Esophagus squamous epithelium (tissue), 5 donors: ENCODE data around the gene MEIKIN. TPM values are rescaled to one million over a fixed set of nuclear protein-coding genes. Genes with fewer than 3 reads are reported as not detected.

Source experiments
- DNase-seq: peaks from one replicate; lab custom pipeline; 2025; lab: John Stamatoyannopoulos, UW
- H3K27ac ChIP-seq, 4 donors: fragments of 200-600 bp; sonication (generic); one replicate each; pipeline ENCODE4 v1.5.1; 2016 to 2019; ENCODE audit warnings: mild to moderate bottlenecking in 1 of 4
- H3K27me3 ChIP-seq, 4 donors: fragments of 200-600 bp; sonication (generic); 1 replicate in 3 of 4; 2 replicates in 1 of 4; pipeline versions ENCODE4 v1.5.1 to v1.6.0; 2017 to 2021; ENCODE audit warnings: antibody characterized with exemption in 1 of 4
- H3K36me3 ChIP-seq, 3 donors: fragments of 200-600 bp; sonication (generic); one replicate each; pipeline ENCODE4 v1.5.1; 2016 to 2019
- H3K4me1 ChIP-seq, 3 donors: fragments of 200-600 bp; sonication (generic); one replicate each; pipeline ENCODE4 v1.5.1; 2017 to 2019
- H3K4me3 ChIP-seq, 4 donors: fragments of 200-600 bp; sonication (generic); 1 replicate in 3 of 4; 2 replicates in 1 of 4; pipeline ENCODE4 v1.5.1; 2016 to 2019; ENCODE audit warnings: mild to moderate bottlenecking in 2 of 4, moderate library complexity in 1 of 4
- H3K9me3 ChIP-seq, 3 donors: fragments of 200-600 bp; sonication (generic); one replicate each; pipeline ENCODE4 v1.5.1; 2016 to 2019
- CTCF ChIP-seq, 6 experiments: fragments of 450-650 bp in 4 of 6; fragments of 200-600 bp in 2 of 6; sonication (generic) in 2 of 6; IDR thresholded peaks; one replicate each; pipeline ENCODE4 v1.5.1; 2016 to 2019; ENCODE audit warnings: antibody characterized with exemption in 6 of 6, mild to moderate bottlenecking in 4 of 6, moderate library complexity in 4 of 6
- POLR2A ChIP-seq, 4 donors: fragments of 450-650 bp; IDR thresholded peaks; one replicate each; pipeline ENCODE4 v1.6.1; 2017; ENCODE audit warnings: antibody characterized with exemption in 4 of 4, mild to moderate bottlenecking in 4 of 4, moderate library complexity in 3 of 4
- WGBS, 2 donors: methylation state at CpG; one replicate each; pipeline ENCODE4 v1.1.5; 2018; 5-methylcytosine and 5-hydroxymethylcytosine counted together
- intact Hi-C: fragments of 100-400 bp; cut with DNase I; formaldehyde crosslinking; loops from one replicate; pipeline ENCODE4 v1.15.0; 2022
- total RNA-seq, 4 donors: library from RNA; depleted of rRNA; stranded (reverse); fragments of >200 nt; gene quantifications; one replicate each; pipeline ENCODE4 v1.1.0, GENCODE V29; 2016
- donor health status: DM: yes; HTN: yes; CAD: no.

MEIKIN gene
- total RNA-seq, 4 donors from 2014 or later = not detected

- 73 to 91% methylated on average over 2 of the region's 2 CpGs for WGBS, 2 donors
- no peaks in the 10 kb centered on the region for H3K27me3 ChIP-seq
- TF ChIP-seq POLR2A (IDR thresholded peaks at IDR 0.05) = no peak
- no peak for TF ChIP-seq CTCF (IDR thresholded peaks at IDR 0.05)
- H3K4me1 ChIP-seq = no peaks in the 10 kb centered on the region
- DNase-seq = no peak
- no peak overlapping the region for H3K27ac ChIP-seq
- no peak overlapping the region for H3K4me3 ChIP-seq
- H3K9me3 ChIP-seq = peaks cover 0 to 20% (median 7%) of the 10 kb centered on the region in 3 donors
- no peaks in the 10 kb centered on the region for H3K36me3 ChIP-seq
- intact Hi-C loops = no loop called here
Measured at GRCh38 chr5:131932235-131932634, 13.2 kb downstream of the MEIKIN start.

DNA sequence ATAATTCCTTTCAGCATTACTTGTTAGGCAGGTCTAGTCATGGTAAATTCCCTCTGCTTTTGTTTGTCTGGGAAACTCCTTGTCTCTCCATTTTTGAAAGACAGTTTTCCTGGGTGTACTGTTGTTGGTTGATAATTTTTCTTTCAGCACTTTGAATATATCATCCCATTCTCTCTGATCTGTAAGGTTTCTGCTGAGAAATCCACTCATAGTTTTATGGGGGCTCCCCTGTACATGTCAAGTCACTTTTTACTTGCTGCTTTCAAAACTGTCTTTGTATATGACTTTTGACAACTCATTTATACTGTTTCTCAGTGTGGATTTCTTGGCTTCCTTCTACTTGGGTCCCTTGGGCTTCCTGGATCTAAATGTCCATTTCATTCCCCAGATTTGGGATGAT is 16.5 kb downstream of the MEIKIN start:
- no peak for DNase-seq
- Histone ChIP-seq H3K4me1 (no peaks in the 10 kb centered on the region), H3K4me3 (no peak overlapping the region), H3K9me3 (peaks cover 0 to 24% (median 7%) of the 10 kb centered on the region in 3 donors), H3K36me3 (no peaks in the 10 kb centered on the region), H3K27me3 (no peaks in the 10 kb centered on the region), H3K27ac (no peak overlapping the region)
- intact Hi-C loops = no loop called here
- TF ChIP-seq CTCF (IDR thresholded peaks at IDR 0.05) (no peak), POLR2A (IDR thresholded peaks at IDR 0.05) (no peak)

- intact Hi-C loops = no loop called here
- Histone ChIP-seq H3K4me3 (no peak overlapping the region), H3K27ac (no peak overlapping the region), H3K4me1 (no peaks in the 10 kb centered on the region), H3K9me3 (peaks cover 0 to 24% (median 7%) of the 10 kb centered on the region in 3 donors), H3K27me3 (no peaks in the 10 kb centered on the region), H3K36me3 (no peaks in the 10 kb centered on the region)
- DNase-seq = no peak
- WGBS, 2 donors = 78 to 79% methylated on average over 3 of the region's 3 CpGs
- no peak for TF ChIP-seq POLR2A (IDR thresholded peaks at IDR 0.05)
- no peak for TF ChIP-seq CTCF (IDR thresholded peaks at IDR 0.05)
Measured at GRCh38 chr5:131926168-131926567, 19.3 kb downstream of the MEIKIN start.

DNA sequence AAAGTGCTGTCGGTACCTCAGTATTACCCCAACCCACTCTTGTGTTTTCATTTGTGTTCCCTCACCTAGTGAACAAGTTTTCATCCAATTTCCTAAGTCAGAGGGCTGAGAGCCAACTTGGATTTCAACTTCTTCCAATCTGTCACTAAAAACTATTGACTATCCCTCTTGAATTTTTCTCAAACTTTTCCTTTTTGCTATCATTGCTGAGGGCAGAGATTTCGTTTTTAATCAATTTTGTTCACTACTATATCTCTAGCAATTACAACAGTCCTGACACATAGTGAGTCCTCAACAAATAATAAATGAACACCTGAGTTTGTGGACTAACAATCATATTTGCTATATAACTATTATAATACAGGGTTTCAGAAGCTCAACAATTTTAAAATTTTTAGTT is 29.0 kb downstream of the MEIKIN start:
- Histone ChIP-seq H3K4me3 (no peak overlapping the region), H3K4me1 (no peaks in the 10 kb centered on the region), H3K9me3 (no peaks in the 10 kb centered on the region), H3K27ac (no peak overlapping the region), H3K27me3 (no peaks in the 10 kb centered on the region), H3K36me3 (no peaks in the 10 kb centered on the region)
- intact Hi-C loops = no loop called here
- 47 to 58% methylated on average over 2 of the region's 2 CpGs for WGBS, 2 donors
- TF ChIP-seq CTCF (IDR thresholded peaks at IDR 0.05) = no peak
- TF ChIP-seq POLR2A (IDR thresholded peaks at IDR 0.05) = no peak
- DNase-seq = no peak

DNA sequence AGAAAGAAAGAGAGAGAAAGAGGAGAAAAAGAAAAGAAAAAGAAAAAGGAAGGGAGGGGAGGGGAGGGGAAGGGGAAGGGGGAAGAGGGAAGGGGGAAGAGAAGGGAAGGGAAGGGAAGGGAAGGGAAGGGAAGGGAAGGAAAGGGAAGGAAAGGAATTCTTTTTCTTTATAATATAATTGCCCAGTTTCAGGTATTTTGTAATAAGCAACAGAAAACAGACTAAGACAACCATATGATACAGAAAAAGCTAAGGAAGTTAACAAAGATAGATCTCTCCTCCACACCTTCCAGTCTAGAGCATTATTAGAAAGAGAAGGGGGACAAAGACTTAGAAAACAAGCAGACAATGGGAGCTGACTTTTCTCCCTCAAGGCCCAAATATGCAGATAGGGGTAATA is 31.0 kb downstream of the MEIKIN start:
- Histone ChIP-seq H3K27me3 (no peaks in the 10 kb centered on the region), H3K4me3 (no peak overlapping the region), H3K4me1 (no peaks in the 10 kb centered on the region), H3K36me3 (no peaks in the 10 kb centered on the region), H3K9me3 (no peaks in the 10 kb centered on the region), H3K27ac (no peak overlapping the region)
- intact Hi-C loops = no loop called here
- DNase-seq = no peak
- TF ChIP-seq POLR2A (IDR thresholded peaks at IDR 0.05) (no peak), CTCF (IDR thresholded peaks at IDR 0.05) (no peak)
